Vagina (tissue), 2 donors: ENCODE measurements around the gene TRIM6.

Experiments used
- CTCF ChIP-seq, 3 experiments: fragments of 450-650 bp in 2 of 3; fragments of 200-600 bp in 1 of 3; sonication (generic) in 1 of 3; IDR thresholded peaks; one replicate each; pipeline ENCODE4 v1.5.1; 2017 to 2019; ENCODE audit warnings: antibody characterized with exemption in 3 of 3, mild to moderate bottlenecking in 2 of 3, moderate library complexity in 2 of 3
- POLR2A ChIP-seq, 2 donors: fragments of 450-650 bp; IDR thresholded peaks; one replicate each; pipeline ENCODE4 v1.6.1; 2017; ENCODE audit warnings: antibody characterized with exemption in 2 of 2, mild to moderate bottlenecking in 2 of 2, moderate library complexity in 2 of 2

- TF ChIP-seq POLR2A (IDR thresholded peaks at IDR 0.05) (no peak), CTCF (IDR thresholded peaks at IDR 0.05) (no peak)
These were observed 61.9 kb downstream of the TRIM6 start for GRCh38 chr11:5658318-5658717.
